HEK293 (cell line): Measurements from ENCODE around the gene HLA-DQA1.

Source experiments
- CTCF ChIA-PET: fragments of 350-600 bp; formaldehyde crosslinking; extraction: SDS; loops from one replicate; lab custom pipeline; 2021; ENCODE audit warnings: antibody characterized with exemption; lab: Yijun Ruan, JAX
- POLR2A ChIA-PET: fragments of 300-600 bp; formaldehyde crosslinking; extraction: SDS; loops from one replicate; lab custom pipeline; 2020; ENCODE audit warnings: antibody characterized with exemption, inconsistent platforms; lab: Yijun Ruan, JAX
- H3K27ac ChIP-seq: fragments of 200-500 bp; sonication (Bioruptor generic); 2 replicates; pipeline ENCODE4 v1.5.1; 2014; ENCODE audit warnings: low read depth, low read length, control low read depth, inconsistent platforms; ENCODE audit errors: extremely low read depth
- H3K36me3 ChIP-seq, 2 experiments: fragments of 200-500 bp in 1 of 2; sonication (Bioruptor generic) in 1 of 2; 1 replicate in 1 of 2; 2 replicates in 1 of 2; pipeline ENCODE4 v1.5.1; 2014 to 2017; ENCODE audit warnings: inconsistent platforms in 2 of 2, low read length in 2 of 2; ENCODE audit not compliant: control insufficient read depth in 2 of 2, insufficient read depth in 1 of 2
- H3K4me1 ChIP-seq: fragments of 200-500 bp; sonication (Bioruptor generic); 2 replicates; pipeline ENCODE4 v1.5.1; 2014; ENCODE audit warnings: mild to moderate bottlenecking, low read length, inconsistent platforms; ENCODE audit not compliant: control insufficient read depth, insufficient read depth
- H3K4me3 ChIP-seq: 2 replicates; pipeline ENCODE4 v1.5.1; 2011; ENCODE audit warnings: low read depth, mild to moderate bottlenecking, control low read depth, low read length, moderate library complexity
- H3K9me3 ChIP-seq: fragments of 200-500 bp; sonication (Bioruptor generic); 2 replicates; pipeline ENCODE4 v1.5.1; 2014; ENCODE audit warnings: low read depth, low read length, inconsistent platforms; ENCODE audit not compliant: control insufficient read depth, insufficient read depth
- PRDM1 ChIP-seq: fragments of 450-650 bp; formaldehyde crosslinking; IDR thresholded peaks from 2 replicates; pipeline ENCODE4; 2016; ENCODE audit warnings: missing biosample characterization, missing genetic modification characterization
- ZBTB8A ChIP-seq: fragments of 450-650 bp; formaldehyde crosslinking; IDR thresholded peaks from 2 replicates; pipeline ENCODE4 v1.5.1; 2016; ENCODE audit warnings: missing biosample characterization, missing genetic modification characterization
- ZFHX2 ChIP-seq: fragments of 450-650 bp; formaldehyde crosslinking; conservative IDR thresholded peaks from 2 replicates; pipeline ENCODE4 v1.5.1; 2016; ENCODE audit warnings: missing biosample characterization, missing genetic modification characterization
- ZNF121 ChIP-seq: fragments of 450-650 bp; formaldehyde crosslinking; IDR thresholded peaks from 2 replicates; pipeline ENCODE4 v1.5.1; 2016; ENCODE audit warnings: missing biosample characterization, missing genetic modification characterization
- ZNF138 ChIP-seq: fragments of 450-650 bp; formaldehyde crosslinking; IDR thresholded peaks from 2 replicates; pipeline ENCODE4 v1.5.1; 2016; ENCODE audit warnings: missing biosample characterization, missing genetic modification characterization, borderline replicate concordance
- ZNF146 ChIP-seq: fragments of 450-650 bp; formaldehyde crosslinking; IDR thresholded peaks from 2 replicates; pipeline ENCODE4 v1.5.1; 2016; ENCODE audit warnings: missing biosample characterization, missing genetic modification characterization
- ZNF157 ChIP-seq: fragments of 450-650 bp; formaldehyde crosslinking; IDR thresholded peaks from 2 replicates; pipeline ENCODE4 v1.5.1; 2016; ENCODE audit warnings: missing biosample characterization, missing genetic modification characterization
- ZNF354C ChIP-seq: fragments of 450-650 bp; formaldehyde crosslinking; IDR thresholded peaks from 2 replicates; pipeline ENCODE4 v1.5.1; 2016; ENCODE audit warnings: missing biosample characterization, missing genetic modification characterization, low read depth, borderline replicate concordance
- ZNF366 ChIP-seq: fragments of 450-650 bp; formaldehyde crosslinking; conservative IDR thresholded peaks from 2 replicates; pipeline ENCODE4 v1.5.1; 2016; ENCODE audit warnings: missing biosample characterization, missing genetic modification characterization
- ZNF585B ChIP-seq: fragments of 450-650 bp; formaldehyde crosslinking; IDR thresholded peaks from 2 replicates; pipeline ENCODE4 v1.5.1; 2016; ENCODE audit warnings: missing biosample characterization, missing genetic modification characterization
- ZNF677 ChIP-seq: fragments of 450-650 bp; IDR thresholded peaks from 2 replicates; pipeline ENCODE4 v1.5.0; 2018; ENCODE audit warnings: missing biosample characterization, mild to moderate bottlenecking, missing genetic modification characterization, moderate library complexity
- ZNF792 ChIP-seq: fragments of 450-650 bp; formaldehyde crosslinking; IDR thresholded peaks from 2 replicates; pipeline ENCODE4 v1.5.1; 2016; ENCODE audit warnings: missing biosample characterization, missing genetic modification characterization
- TF ChIP-seq, protein P1 (sequence below): fragments of 450-650 bp; formaldehyde crosslinking; conservative IDR thresholded peaks from 2 replicates; pipeline ENCODE4 v1.5.1; 2016; ENCODE audit warnings: low read depth, missing biosample characterization, missing genetic modification characterization
- TF ChIP-seq, protein P2 (sequence below): sonication (generic); formaldehyde crosslinking; IDR thresholded peaks from 2 replicates; pipeline ENCODE4 v1.8.1; 2022; ENCODE audit warnings: mild to moderate bottlenecking, moderate library complexity, missing genetic modification reagents
- TF ChIP-seq, protein P3 (sequence below): fragments of 450-650 bp; formaldehyde crosslinking; IDR thresholded peaks from 2 replicates; pipeline ENCODE4 v1.5.1; 2017; ENCODE audit warnings: missing biosample characterization, missing genetic modification characterization
- TF ChIP-seq, protein P4 (sequence below): fragments of 450-650 bp; formaldehyde crosslinking; IDR thresholded peaks from 2 replicates; pipeline ENCODE4 v1.5.1; 2017; ENCODE audit warnings: missing biosample characterization, missing genetic modification characterization

Gene HLA-DQA1

DNA sequence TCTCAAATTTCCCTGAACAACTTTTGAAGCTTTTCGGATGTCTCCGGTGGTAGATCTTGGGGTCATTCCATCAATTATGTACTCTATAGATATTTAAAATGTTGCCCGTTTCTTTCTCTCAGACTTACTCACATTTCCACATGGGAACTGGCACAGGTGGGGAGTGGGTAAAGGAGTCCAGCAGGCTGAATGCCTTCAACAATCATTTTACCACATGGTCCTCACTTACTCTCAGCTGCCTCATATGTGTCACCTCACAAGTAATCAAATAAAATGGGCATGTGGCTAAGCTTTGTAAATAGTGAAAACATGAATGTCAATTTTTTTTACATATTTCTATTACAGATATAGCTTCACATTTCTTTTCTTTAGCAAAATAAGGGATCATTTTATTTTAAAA, 677 bp downstream of the HLA-DQA1 start (continued):
- TF ChIP-seq, protein P1, sequence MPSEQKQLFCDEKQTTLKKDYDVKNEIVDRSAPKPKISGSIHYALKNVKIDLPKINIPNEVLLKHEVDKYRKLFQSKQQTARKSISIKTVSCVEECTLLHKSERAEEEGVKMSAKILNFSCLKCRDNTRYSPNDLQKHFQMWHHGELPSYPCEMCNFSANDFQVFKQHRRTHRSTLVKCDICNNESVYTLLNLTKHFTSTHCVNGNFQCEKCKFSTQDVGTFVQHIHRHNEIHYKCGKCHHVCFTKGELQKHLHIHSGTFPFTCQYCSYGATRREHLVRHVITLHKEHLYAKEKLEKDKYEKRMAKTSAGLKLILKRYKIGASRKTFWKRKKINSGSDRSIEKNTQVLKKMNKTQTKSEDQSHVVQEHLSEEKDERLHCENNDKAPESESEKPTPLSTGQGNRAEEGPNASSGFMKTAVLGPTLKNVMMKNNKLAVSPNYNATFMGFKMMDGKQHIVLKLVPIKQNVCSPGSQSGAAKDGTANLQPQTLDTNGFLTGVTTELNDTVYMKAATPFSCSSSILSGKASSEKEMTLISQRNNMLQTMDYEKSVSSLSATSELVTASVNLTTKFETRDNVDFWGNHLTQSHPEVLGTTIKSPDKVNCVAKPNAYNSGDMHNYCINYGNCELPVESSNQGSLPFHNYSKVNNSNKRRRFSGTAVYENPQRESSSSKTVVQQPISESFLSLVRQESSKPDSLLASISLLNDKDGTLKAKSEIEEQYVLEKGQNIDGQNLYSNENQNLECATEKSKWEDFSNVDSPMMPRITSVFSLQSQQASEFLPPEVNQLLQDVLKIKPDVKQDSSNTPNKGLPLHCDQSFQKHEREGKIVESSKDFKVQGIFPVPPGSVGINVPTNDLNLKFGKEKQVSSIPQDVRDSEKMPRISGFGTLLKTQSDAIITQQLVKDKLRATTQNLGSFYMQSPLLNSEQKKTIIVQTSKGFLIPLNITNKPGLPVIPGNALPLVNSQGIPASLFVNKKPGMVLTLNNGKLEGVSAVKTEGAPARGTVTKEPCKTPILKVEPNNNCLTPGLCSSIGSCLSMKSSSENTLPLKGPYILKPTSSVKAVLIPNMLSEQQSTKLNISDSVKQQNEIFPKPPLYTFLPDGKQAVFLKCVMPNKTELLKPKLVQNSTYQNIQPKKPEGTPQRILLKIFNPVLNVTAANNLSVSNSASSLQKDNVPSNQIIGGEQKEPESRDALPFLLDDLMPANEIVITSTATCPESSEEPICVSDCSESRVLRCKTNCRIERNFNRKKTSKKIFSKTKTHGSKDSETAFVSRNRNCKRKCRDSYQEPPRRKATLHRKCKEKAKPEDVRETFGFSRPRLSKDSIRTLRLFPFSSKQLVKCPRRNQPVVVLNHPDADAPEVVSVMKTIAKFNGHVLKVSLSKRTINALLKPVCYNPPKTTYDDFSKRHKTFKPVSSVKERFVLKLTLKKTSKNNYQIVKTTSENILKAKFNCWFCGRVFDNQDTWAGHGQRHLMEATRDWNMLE (tag by site-specific recombination): no peak
- TF ChIP-seq, protein P2, sequence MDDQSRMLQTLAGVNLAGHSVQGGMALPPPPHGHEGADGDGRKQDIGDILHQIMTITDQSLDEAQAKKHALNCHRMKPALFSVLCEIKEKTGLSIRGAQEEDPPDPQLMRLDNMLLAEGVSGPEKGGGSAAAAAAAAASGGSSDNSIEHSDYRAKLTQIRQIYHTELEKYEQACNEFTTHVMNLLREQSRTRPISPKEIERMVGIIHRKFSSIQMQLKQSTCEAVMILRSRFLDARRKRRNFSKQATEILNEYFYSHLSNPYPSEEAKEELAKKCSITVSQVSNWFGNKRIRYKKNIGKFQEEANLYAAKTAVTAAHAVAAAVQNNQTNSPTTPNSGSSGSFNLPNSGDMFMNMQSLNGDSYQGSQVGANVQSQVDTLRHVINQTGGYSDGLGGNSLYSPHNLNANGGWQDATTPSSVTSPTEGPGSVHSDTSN (CRISPR knock-in tag): no peak
- TF ChIP-seq ZNF138 (tag by site-specific recombination) (no peak), ZNF677 (tag by site-specific recombination) (no peak), ZNF792 (tag by site-specific recombination) (no peak)
- TF ChIP-seq, all 188 proteins: peak for 0

DNA sequence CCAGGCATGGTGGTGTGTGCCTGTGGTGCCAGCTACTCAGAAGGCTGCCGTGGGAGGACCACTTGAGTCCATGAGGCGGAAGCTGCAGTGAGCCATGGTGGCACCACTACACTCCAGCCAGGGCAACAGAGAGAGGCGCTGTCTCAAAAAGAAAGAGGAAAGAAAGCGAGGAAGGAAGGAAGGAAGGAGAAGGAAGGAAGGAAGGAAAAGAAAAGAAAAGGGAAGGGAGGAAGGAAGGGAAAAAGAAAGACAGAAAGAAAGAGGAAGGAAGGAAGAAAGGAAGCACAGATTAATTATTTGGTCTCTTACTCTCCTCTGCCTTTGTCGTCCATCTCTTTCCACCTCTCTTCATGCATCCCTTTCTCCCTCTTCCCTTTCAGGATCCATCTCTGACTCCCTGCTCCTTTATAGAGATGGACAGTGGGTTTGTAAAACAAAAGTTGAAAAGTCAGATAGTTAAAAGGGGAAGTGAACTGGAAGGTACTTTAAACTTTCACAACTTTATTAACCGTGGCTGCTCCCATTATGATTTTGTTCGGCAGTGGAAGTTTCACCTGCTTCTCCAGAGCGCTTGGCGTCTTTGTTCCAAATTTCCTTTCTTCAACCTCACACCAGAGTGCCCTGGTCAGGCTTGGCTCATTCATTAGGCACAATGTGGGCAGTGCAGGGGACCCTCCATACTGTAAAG, 1.5 kb downstream of the HLA-DQA1 start:
- ChIA-PET POLR2A (no interaction called here), CTCF (interaction anchor here (1.3 to 8.5 kb wide), 3 partner anchors 16 to 316 kb away, joined by 3 to 101 read pairs (median 6); no protein-coding TSS in a partner anchor)
- Histone ChIP-seq H3K27ac (no peak overlapping the region), H3K9me3 (no peaks in the 10 kb centered on the region), H3K4me1 (peaks cover 17% of the 10 kb centered on the region), H3K4me3 (no peak overlapping the region), H3K36me3 (no peaks in the 10 kb centered on the region)
- peak; percentile 74 for TF ChIP-seq ZNF366 (tag by site-specific recombination)
- TF ChIP-seq ZNF121 (tag by site-specific recombination): peak; percentile 35; the same call in 1 of the 2 replicates
- peak; percentile 19; the same call in 1 of the 2 replicates for TF ChIP-seq ZFHX2 (tag by site-specific recombination)
- no peak for TF ChIP-seq ZNF585B (tag by site-specific recombination)
- TF ChIP-seq, protein P3, sequence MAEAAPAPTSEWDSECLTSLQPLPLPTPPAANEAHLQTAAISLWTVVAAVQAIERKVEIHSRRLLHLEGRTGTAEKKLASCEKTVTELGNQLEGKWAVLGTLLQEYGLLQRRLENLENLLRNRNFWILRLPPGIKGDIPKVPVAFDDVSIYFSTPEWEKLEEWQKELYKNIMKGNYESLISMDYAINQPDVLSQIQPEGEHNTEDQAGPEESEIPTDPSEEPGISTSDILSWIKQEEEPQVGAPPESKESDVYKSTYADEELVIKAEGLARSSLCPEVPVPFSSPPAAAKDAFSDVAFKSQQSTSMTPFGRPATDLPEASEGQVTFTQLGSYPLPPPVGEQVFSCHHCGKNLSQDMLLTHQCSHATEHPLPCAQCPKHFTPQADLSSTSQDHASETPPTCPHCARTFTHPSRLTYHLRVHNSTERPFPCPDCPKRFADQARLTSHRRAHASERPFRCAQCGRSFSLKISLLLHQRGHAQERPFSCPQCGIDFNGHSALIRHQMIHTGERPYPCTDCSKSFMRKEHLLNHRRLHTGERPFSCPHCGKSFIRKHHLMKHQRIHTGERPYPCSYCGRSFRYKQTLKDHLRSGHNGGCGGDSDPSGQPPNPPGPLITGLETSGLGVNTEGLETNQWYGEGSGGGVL: no peak
- TF ChIP-seq ZNF354C (tag by site-specific recombination): no peak
- TF ChIP-seq PRDM1: peak; percentile 58

DNA sequence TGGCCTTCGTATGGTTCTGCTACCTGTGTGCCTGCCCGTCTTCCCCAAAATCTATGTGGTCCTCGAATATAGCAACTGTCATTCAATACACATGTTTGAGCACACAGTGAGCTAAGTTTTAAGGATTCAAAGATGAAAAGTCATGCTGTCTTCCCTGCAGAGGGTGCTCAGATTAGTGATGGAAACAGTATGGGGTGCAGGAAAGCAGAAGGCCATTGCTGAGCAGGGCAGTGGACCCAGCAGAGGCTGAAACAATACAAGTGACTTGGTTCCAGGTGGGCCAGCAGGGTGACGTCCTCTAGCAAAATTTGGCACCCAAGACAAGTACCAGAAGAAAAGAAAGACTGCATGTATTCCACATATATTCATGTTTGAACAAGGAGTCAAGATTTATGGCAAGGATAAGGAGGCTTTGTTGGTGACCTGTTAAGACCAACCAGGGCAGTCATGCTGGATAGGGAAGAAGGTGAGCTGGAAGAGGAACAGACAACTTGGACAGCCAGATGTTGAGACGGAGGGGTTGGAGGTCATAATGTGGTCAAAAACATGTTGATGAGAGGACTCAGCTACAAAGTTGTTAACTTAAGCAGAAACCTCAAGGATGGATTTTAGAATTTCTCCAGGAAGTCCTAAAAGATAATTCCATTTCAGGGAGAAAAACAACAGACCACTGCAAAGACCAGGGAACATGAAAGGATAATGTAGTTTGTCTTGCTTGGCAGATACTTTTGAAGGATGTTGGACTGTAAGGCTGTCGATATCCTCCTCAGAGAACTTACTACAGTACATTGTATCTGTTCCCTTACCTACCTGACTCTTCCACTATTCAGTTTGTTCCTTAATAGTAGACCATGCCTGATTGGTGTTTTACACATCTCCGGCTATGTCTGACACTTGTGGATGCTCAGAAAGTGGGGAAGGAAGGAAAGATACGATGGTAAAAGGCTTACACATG, 2.5 kb downstream of the HLA-DQA1 start:
- H3K36me3 ChIP-seq: no peaks in the 10 kb centered on the region
- CTCF ChIA-PET: no interaction called here
- POLR2A ChIA-PET: no interaction called here
- no peak overlapping the region for H3K27ac ChIP-seq
- peaks cover 21% of the 10 kb centered on the region for H3K4me1 ChIP-seq
- H3K4me3 ChIP-seq: no peak overlapping the region
- H3K9me3 ChIP-seq: no peaks in the 10 kb centered on the region
- TF ChIP-seq ZBTB8A (tag by site-specific recombination) (no peak), ZNF157 (tag by site-specific recombination) (no peak), ZNF146 (tag by site-specific recombination) (no peak)
- TF ChIP-seq, protein P4, sequence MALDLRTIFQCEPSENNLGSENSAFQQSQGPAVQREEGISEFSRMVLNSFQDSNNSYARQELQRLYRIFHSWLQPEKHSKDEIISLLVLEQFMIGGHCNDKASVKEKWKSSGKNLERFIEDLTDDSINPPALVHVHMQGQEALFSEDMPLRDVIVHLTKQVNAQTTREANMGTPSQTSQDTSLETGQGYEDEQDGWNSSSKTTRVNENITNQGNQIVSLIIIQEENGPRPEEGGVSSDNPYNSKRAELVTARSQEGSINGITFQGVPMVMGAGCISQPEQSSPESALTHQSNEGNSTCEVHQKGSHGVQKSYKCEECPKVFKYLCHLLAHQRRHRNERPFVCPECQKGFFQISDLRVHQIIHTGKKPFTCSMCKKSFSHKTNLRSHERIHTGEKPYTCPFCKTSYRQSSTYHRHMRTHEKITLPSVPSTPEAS (tag by site-specific recombination): no peak
